Activated T-helper 2 cell treated with anti-CD3 and anti-CD28 coated beads, Interferon-gamma antibody, Interleukin-2, Interleukin-4, amounts not matched to agents 10 μg/mL and 5 μg/mL and 100 μg/mL, durations not matched to agents 14 hours and 24 hours and 36 hours (primary cell): ENCODE results near the gene COL11A1. TPM values are rescaled to one million over a fixed set of nuclear protein-coding genes. Genes with fewer than 3 reads are reported as not detected.

Experiments
- DNase-seq: peaks from one replicate; pipeline ENCODE4 v3.0.0; 2021; ENCODE audit warnings: low spot score
- H3K27ac Mint-ChIP-seq: one replicate; pipeline ENCODE4 v1.8.0; 2021; ENCODE audit warnings: mixed read lengths
- H3K27me3 Mint-ChIP-seq: one replicate; pipeline ENCODE4 v1.8.0; 2021; ENCODE audit warnings: low read depth, mixed read lengths
- H3K36me3 Mint-ChIP-seq: one replicate; pipeline ENCODE4 v1.8.0; 2021; ENCODE audit warnings: low read depth, mixed read lengths
- H3K4me1 Mint-ChIP-seq: one replicate; pipeline ENCODE4 v1.8.0; 2021; ENCODE audit warnings: low read depth, mixed read lengths
- H3K4me3 Mint-ChIP-seq: one replicate; pipeline ENCODE4 v1.8.0; 2021; ENCODE audit warnings: low read depth, mild to moderate bottlenecking, moderate library complexity, mixed read lengths
- H3K9me3 Mint-ChIP-seq: one replicate; pipeline ENCODE4 v1.8.0; 2021; ENCODE audit warnings: mixed read lengths
- intact Hi-C: fragments of 100-400 bp; cut with micrococcal nuclease; formaldehyde crosslinking; loops from one replicate; pipeline ENCODE4 v1.15.1; 2023
- total RNA-seq: library from RNA; stranded (reverse); gene quantifications from 2 replicates; pipeline ENCODE4 v1.2.3, GENCODE V29; 2022

COL11A1 gene
- total RNA-seq, 1 donor from 2014 or later = not detected

GRCh38 chr1:103111926-103112325 lies 3.6 kb upstream of the COL11A1 start:
- Mint-ChIP-seq H3K27ac (no peak overlapping the region), H3K27me3 (peaks cover 19% of the 10 kb centered on the region), H3K4me3 (no peak overlapping the region), H3K4me1 (peaks cover 2% of the 10 kb centered on the region), H3K36me3 (no peaks in the 10 kb centered on the region), H3K9me3 (no peaks in the 10 kb centered on the region)
- intact Hi-C loops = no loop called here
- DNase-seq = no peak

GRCh38 chr1:103110701-103111100 lies 2.4 kb upstream of the COL11A1 start:
- H3K36me3 Mint-ChIP-seq = no peaks in the 10 kb centered on the region
- no peak overlapping the region for H3K4me3 Mint-ChIP-seq
- H3K27ac Mint-ChIP-seq = no peak overlapping the region
- no peak for DNase-seq
- peaks cover 26% of the 10 kb centered on the region for H3K27me3 Mint-ChIP-seq
- H3K9me3 Mint-ChIP-seq = no peaks in the 10 kb centered on the region
- intact Hi-C loops = no loop called here
- peaks cover 2% of the 10 kb centered on the region for H3K4me1 Mint-ChIP-seq

- Mint-ChIP-seq H3K36me3 (no peaks in the 10 kb centered on the region), H3K9me3 (no peaks in the 10 kb centered on the region), H3K4me1 (peaks cover 2% of the 10 kb centered on the region), H3K27ac (no peak overlapping the region), H3K27me3 (peaks cover 26% of the 10 kb centered on the region), H3K4me3 (no peak overlapping the region)
- DNase-seq = no peak
- intact Hi-C loops = no loop called here
Observed at GRCh38 chr1:103109311-103109920, 1.1 kb upstream of the COL11A1 start.

- no peak overlapping the region for H3K27ac Mint-ChIP-seq
- no peaks in the 10 kb centered on the region for H3K36me3 Mint-ChIP-seq
- DNase-seq = no peak
- no peak overlapping the region for H3K4me3 Mint-ChIP-seq
- H3K27me3 Mint-ChIP-seq = peaks cover 26% of the 10 kb centered on the region
- intact Hi-C loops = no loop called here
- no peaks in the 10 kb centered on the region for H3K9me3 Mint-ChIP-seq
- H3K4me1 Mint-ChIP-seq = peaks cover 2% of the 10 kb centered on the region
Observed at GRCh38 chr1:103107741-103108375, 464 bp downstream of the COL11A1 start.

GRCh38 chr1:103106426-103107341 lies 1.6 kb downstream of the COL11A1 start:
- H3K27me3 Mint-ChIP-seq = peaks cover 26% of the 10 kb centered on the region
- no peaks in the 10 kb centered on the region for H3K9me3 Mint-ChIP-seq
- DNase-seq = no peak
- H3K4me1 Mint-ChIP-seq = peaks cover 2% of the 10 kb centered on the region
- no peak overlapping the region for H3K4me3 Mint-ChIP-seq
- intact Hi-C loops = loop anchor here (1.0 kb wide), 2 partner anchors 355 to 409 kb away; no protein-coding TSS in a partner anchor
- no peak overlapping the region for H3K27ac Mint-ChIP-seq
- no peaks in the 10 kb centered on the region for H3K36me3 Mint-ChIP-seq

- intact Hi-C loops = no loop called here
- Mint-ChIP-seq H3K36me3 (no peaks in the 10 kb centered on the region), H3K27ac (no peak overlapping the region), H3K4me3 (no peak overlapping the region), H3K4me1 (no peaks in the 10 kb centered on the region), H3K27me3 (peaks cover 2% of the 10 kb centered on the region), H3K9me3 (no peaks in the 10 kb centered on the region)
- DNase-seq = no peak
Observed at GRCh38 chr1:103101399-103101798, 6.9 kb downstream of the COL11A1 start.

- Mint-ChIP-seq H3K27me3 (no peaks in the 10 kb centered on the region), H3K36me3 (no peaks in the 10 kb centered on the region), H3K9me3 (no peaks in the 10 kb centered on the region), H3K4me3 (no peak overlapping the region), H3K27ac (no peak overlapping the region), H3K4me1 (no peaks in the 10 kb centered on the region)
- DNase-seq = no peak
- intact Hi-C loops = no loop called here
Observed at GRCh38 chr1:103089221-103089620, 19.1 kb downstream of the COL11A1 start.

GRCh38 chr1:103087256-103087655 lies 21.1 kb downstream of the COL11A1 start:
- no peak for DNase-seq
- Mint-ChIP-seq H3K9me3 (no peaks in the 10 kb centered on the region), H3K4me3 (no peak overlapping the region), H3K36me3 (no peaks in the 10 kb centered on the region), H3K27ac (no peak overlapping the region), H3K27me3 (no peaks in the 10 kb centered on the region), H3K4me1 (no peaks in the 10 kb centered on the region)
- intact Hi-C loops = no loop called here

GRCh38 chr1:103084181-103084580 lies 24.1 kb downstream of the COL11A1 start:
- no peak for DNase-seq
- no peak overlapping the region for H3K27ac Mint-ChIP-seq
- no peaks in the 10 kb centered on the region for H3K36me3 Mint-ChIP-seq
- no peak overlapping the region for H3K4me3 Mint-ChIP-seq
- H3K27me3 Mint-ChIP-seq = no peaks in the 10 kb centered on the region
- H3K9me3 Mint-ChIP-seq = no peaks in the 10 kb centered on the region
- H3K4me1 Mint-ChIP-seq = no peaks in the 10 kb centered on the region
- intact Hi-C loops = no loop called here

- Mint-ChIP-seq H3K27me3 (no peaks in the 10 kb centered on the region), H3K9me3 (no peaks in the 10 kb centered on the region), H3K4me1 (no peaks in the 10 kb centered on the region), H3K27ac (no peak overlapping the region), H3K4me3 (no peak overlapping the region), H3K36me3 (no peaks in the 10 kb centered on the region)
- DNase-seq = no peak
- intact Hi-C loops = no loop called here
Observed at GRCh38 chr1:103075316-103076000, 32.9 kb downstream of the COL11A1 start.

- Mint-ChIP-seq H3K9me3 (no peaks in the 10 kb centered on the region), H3K4me1 (no peaks in the 10 kb centered on the region), H3K36me3 (no peaks in the 10 kb centered on the region), H3K4me3 (no peak overlapping the region), H3K27me3 (no peaks in the 10 kb centered on the region), H3K27ac (no peak overlapping the region)
- intact Hi-C loops = no loop called here
- DNase-seq = no peak
Observed at GRCh38 chr1:103074224-103074623, 34.1 kb downstream of the COL11A1 start.

- no peaks in the 10 kb centered on the region for H3K9me3 Mint-ChIP-seq
- no peak for DNase-seq
- intact Hi-C loops = no loop called here
Observed at GRCh38 chr1:103069201-103069600, 39.1 kb downstream of the COL11A1 start.

More at GRCh38 chr1:103069201-103069600, 39.1 kb downstream of the COL11A1 start:
- Mint-ChIP-seq H3K4me1 (no peaks in the 10 kb centered on the region), H3K27me3 (no peaks in the 10 kb centered on the region), H3K4me3 (no peak overlapping the region), H3K36me3 (no peaks in the 10 kb centered on the region), H3K27ac (no peak overlapping the region)
